ENCODE results near the gene TMEM14B.

The TMEM14B gene

DNA sequence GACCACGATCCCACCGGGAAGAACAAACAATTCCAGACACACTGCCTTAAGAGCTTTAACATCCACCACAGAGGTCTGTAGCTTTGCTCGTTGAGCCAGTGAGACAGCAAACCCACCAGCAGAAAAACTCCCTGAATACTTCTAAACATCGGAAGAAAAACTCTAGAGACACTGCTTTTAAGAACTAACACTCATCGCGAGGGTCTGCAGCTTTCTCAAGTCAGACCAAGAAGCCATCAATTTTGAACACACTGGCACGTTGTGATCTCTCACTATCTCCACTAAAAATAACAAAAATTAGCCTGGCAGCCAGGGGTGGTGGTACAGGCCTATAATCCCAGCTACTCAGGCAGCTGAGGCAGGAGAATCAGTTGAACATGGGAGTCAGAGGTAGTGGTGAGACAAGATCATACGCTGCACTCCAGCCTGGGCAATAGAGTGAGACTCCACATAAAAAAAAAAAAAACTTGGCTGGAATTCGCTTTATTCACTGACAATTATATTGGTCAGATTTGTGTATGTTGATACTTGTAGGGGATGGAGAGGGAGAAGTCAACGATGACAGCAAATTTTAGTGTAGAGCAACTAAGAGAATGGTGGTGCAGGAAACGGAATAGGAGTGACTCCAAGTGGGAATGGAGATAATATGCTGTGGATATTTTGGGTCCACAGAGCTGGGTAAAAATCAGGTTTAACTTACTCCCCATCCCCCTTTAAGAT lies 25.6 kb upstream of the TMEM14B start:
- ChIA-PET POLR2A (ENCODE audit: low non-redundant PET) (interaction anchor here (1.1 kb wide), 1 partner anchor 28 kb away, joined by 3 read pairs; the partner anchor contains the start of genes C6orf52 and PAK1IP1), CTCF (interaction anchor here (0.6 kb wide), 1 partner anchor 21 kb away, joined by 4 read pairs; no protein-coding TSS in a partner anchor)
- DNase-seq (ENCODE audit: low spot score), result no peak
- peak overlapping the region; percentile 93 for H3K27ac ChIP-seq
- TF ChIP-seq, protein P1, sequence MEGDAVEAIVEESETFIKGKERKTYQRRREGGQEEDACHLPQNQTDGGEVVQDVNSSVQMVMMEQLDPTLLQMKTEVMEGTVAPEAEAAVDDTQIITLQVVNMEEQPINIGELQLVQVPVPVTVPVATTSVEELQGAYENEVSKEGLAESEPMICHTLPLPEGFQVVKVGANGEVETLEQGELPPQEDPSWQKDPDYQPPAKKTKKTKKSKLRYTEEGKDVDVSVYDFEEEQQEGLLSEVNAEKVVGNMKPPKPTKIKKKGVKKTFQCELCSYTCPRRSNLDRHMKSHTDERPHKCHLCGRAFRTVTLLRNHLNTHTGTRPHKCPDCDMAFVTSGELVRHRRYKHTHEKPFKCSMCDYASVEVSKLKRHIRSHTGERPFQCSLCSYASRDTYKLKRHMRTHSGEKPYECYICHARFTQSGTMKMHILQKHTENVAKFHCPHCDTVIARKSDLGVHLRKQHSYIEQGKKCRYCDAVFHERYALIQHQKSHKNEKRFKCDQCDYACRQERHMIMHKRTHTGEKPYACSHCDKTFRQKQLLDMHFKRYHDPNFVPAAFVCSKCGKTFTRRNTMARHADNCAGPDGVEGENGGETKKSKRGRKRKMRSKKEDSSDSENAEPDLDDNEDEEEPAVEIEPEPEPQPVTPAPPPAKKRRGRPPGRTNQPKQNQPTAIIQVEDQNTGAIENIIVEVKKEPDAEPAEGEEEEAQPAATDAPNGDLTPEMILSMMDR (conservative IDR thresholded peaks at IDR 0.05; ENCODE audit: low read depth), result no peak

DNA sequence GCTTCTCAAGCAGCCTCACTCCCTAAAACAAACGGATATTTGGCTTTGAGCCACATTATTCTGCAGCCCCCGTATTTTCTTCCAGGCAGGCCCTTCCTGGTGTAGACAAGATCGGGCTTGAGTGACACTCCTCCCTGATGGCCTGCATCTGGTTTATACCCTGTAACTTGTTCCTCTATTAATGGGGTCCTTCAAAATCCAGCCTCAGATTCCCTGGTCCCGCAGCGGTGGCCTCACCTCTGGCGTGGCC lies 25.1 kb upstream of the TMEM14B start:
- TF ChIP-seq, protein P1 (conservative IDR thresholded peaks at IDR 0.05; ENCODE audit: low read depth), result no peak
- H3K27ac ChIP-seq, result peak overlapping the region; percentile 93
- no peak for DNase-seq (ENCODE audit: low spot score)
- ChIA-PET CTCF (no interaction called here), POLR2A (ENCODE audit: low non-redundant PET) (interaction anchor here (1.1 kb wide), 1 partner anchor 28 kb away, joined by 3 read pairs; the partner anchor contains the start of genes C6orf52 and PAK1IP1)

DNA sequence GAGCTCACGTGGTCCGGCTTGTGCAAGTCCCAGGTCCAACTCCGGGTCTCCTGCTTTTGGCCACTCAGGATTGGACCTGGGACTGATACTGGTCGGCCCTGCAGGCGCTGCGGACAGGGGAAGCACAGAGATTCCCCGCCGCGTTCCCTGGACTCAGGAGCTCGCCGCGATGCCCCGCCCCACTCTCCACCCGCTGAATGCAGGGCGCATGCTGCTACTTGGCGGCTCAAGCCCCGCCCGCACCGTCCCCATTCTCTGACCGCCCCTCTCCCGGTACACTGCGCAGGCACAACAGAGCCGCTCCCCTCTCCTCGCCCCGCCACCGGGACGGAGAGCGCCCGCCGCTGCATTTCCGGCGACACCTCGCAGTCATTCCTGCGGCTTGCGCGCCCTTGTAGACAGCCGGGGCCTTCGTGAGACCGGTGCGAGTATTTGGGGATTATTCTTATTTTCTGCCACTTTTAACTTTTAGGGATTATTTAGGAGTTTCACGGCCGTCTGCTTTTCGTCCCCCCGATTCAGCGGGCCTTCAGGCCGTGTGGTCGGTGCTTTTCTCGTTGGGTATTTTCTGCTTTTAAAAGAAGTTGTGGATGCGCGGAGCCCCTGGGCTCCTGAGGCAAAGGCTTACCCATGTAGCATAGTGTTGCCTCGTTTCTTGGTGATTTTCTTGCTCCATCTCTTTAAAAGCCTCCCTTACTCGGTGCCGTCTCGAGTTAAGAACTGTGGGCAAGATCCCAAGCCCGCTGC lies 24.6 kb upstream of the TMEM14B start, which contains the start of gene TMEM14C:
TSS of gene TMEM14C (plus strand) at position 251 of the 747 bp plus-strand sequence. CDS start 1,544 bp downstream, outside the sequence.
- H3K27ac ChIP-seq, result peak within 1 kb of the TSS; percentile 93
- ChIA-PET CTCF (no interaction called here), POLR2A (ENCODE audit: low non-redundant PET) (interaction anchor here (0.7 to 1.1 kb wide), 2 partner anchors 17 to 28 kb away, joined by 3 to 7 read pairs; partner anchors contain the start of genes C6orf52 and PAK1IP1)
- TF ChIP-seq, protein P1 (conservative IDR thresholded peaks at IDR 0.05; ENCODE audit: low read depth), result no peak
- peak; percentile 97 for DNase-seq (ENCODE audit: low spot score)

DNA sequence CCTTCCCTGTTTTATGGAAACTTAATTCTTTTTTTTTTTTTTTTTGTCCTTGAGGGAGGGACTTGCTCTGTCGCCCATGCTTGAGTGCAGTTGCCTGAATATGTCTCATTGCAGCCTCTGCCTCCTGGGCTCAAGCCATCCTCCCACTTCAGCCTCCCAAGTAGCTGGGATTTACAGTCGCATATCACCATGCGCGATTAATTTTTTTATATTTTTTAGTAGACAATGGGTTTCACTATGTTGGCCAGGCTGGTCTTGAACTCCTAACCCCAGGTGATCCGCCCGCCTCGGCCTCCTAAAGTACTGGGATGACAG lies 24.1 kb upstream of the TMEM14B start:
- peak overlapping the region; percentile 93 for H3K27ac ChIP-seq
- CTCF ChIA-PET, result no interaction called here
- DNase-seq (ENCODE audit: low spot score), result no peak
- POLR2A ChIA-PET (ENCODE audit: low non-redundant PET), result interaction anchor here (0.6 to 0.7 kb wide), 2 partner anchors 16 to 72 kb away, joined by 5 to 7 read pairs; no protein-coding TSS in a partner anchor
- TF ChIP-seq, protein P1 (conservative IDR thresholded peaks at IDR 0.05; ENCODE audit: low read depth), result no peak

DNA sequence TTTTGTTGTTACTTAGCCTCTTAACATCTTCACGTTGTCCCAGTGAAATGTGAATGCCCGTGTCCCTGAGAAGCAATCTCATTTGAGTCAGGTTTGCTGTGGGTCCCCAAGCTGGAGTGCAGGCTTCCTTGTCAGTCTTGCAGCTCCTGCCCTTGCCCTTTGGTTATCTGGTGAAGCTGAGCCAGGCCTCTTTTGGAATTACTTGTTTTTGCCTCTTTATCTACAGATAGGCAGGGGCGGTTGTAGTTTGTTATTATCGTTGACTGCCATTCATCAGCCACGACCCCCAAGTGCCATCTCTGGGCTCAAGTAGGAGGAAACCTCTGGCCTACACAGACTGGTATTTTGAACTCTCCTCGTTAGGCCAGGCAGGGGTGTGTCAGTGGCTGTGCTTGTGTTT lies 22.6 kb upstream of the TMEM14B start:
- TF ChIP-seq, protein P1 (conservative IDR thresholded peaks at IDR 0.05; ENCODE audit: low read depth), result no peak
- ChIA-PET POLR2A (ENCODE audit: low non-redundant PET) (no interaction called here), CTCF (no interaction called here)
- no peak overlapping the region for H3K27ac ChIP-seq
- DNase-seq (ENCODE audit: low spot score), result no peak

DNA sequence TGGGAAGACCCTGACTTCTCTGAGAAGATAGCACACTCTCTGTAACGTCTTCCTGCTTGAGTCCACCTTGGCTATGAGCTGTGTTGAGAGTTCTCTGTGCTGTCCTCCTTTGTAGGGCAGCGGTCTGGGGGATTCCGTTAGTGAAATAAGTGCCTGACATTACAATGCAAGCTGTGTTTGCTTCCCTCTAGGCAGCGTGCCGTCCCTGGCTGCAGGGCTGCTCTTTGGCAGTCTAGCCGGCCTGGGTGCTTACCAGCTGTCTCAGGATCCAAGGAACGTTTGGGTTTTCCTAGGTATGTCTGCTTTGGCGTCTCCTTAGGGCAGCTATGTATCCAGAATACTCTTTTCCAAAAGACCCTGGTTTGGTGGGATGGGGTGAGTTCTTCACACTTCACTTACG lies 21.9 kb upstream of the TMEM14B start:
- TF ChIP-seq, protein P1 (conservative IDR thresholded peaks at IDR 0.05; ENCODE audit: low read depth), result no peak
- ChIA-PET POLR2A (ENCODE audit: low non-redundant PET) (no interaction called here), CTCF (no interaction called here)
- no peak for DNase-seq (ENCODE audit: low spot score)
- no peak overlapping the region for H3K27ac ChIP-seq
